A549 (cell line): Measurements from ENCODE around the gene FHIT. TPM values are rescaled to one million over a fixed set of nuclear protein-coding genes. Genes with fewer than 3 reads are reported as not detected.
A peak's percentile ranks its signal among the peaks of the same experiment; 100 is the strongest.

Experiments
- ATAC-seq, 2 experiments: fragments of 200-7000 bp in 1 of 2; fragments of >200 bp in 1 of 2; cut with Nextera tagmentation in 1 of 2; cut with Tn5 transposase in 1 of 2; 3 replicates each; pipeline versions ENCODE4 v1.8.0 to v1.9.1; 2018 to 2020; ENCODE audit warnings: mild to moderate bottlenecking in 1 of 2, moderate library complexity in 1 of 2
- CTCF ChIA-PET: fragments of 300-600 bp; sonication (Branson Sonifier 250); formaldehyde crosslinking; extraction: SDS; loops from one replicate; lab custom pipeline; 2021; ENCODE audit warnings: antibody characterized with exemption, inconsistent platforms; lab: Yijun Ruan, JAX
- POLR2A ChIA-PET: fragments of 350-600 bp; formaldehyde crosslinking; extraction: SDS; loops from one replicate; lab custom pipeline; 2021; ENCODE audit warnings: antibody characterized with exemption, inconsistent platforms; lab: Yijun Ruan, JAX
- DNase-seq, 2 experiments: peaks; one replicate each; pipeline versions ENCODE4 v3.0.0 to v3.0.0-alpha.2; 2011 to 2016; ENCODE audit warnings: low read depth in 1 of 2, low spot score in 1 of 2
- FAIRE-seq: peaks from 2 replicates; lab custom pipeline; 2011; peaks lifted over from hg19 to GRCh38; lab: Jason Lieb, UNC
- H3K27ac ChIP-seq, 2 experiments: fragments of >200 bp; sonication (Bioruptor Twin); formaldehyde crosslinking; 3 replicates each; pipeline ENCODE4 v1.5.1; 2016 to 2017
- H3K4me1 ChIP-seq: fragments of >200 bp; sonication (Bioruptor Twin); formaldehyde crosslinking; 3 replicates; pipeline ENCODE4 v1.6.1; 2016
- H3K4me2 ChIP-seq: fragments of >200 bp; sonication (Bioruptor Twin); formaldehyde crosslinking; 3 replicates; pipeline ENCODE4 v1.6.1; 2016
- H3K4me3 ChIP-seq: fragments of >200 bp; sonication (Bioruptor Twin); formaldehyde crosslinking; 3 replicates; pipeline ENCODE4 v1.5.1; 2016
- H3K9me3 ChIP-seq: fragments of >200 bp; sonication (Bioruptor Twin); formaldehyde crosslinking; 3 replicates; pipeline ENCODE4 v1.6.1; 2016
- ATOH8 ChIP-seq: fragments of 250-450 bp; sonication (Bioruptor Pico); IDR thresholded peaks from 2 replicates; pipeline ENCODE4 v1.5.0; 2020; ENCODE audit warnings: low read depth, mild to moderate bottlenecking, moderate library complexity
- BCL3 ChIP-seq: fragments of >200 bp; sonication (Bioruptor Twin); formaldehyde crosslinking; IDR thresholded peaks from 3 replicates; pipeline ENCODE4 v1.6.1; 2016
- CEBPB ChIP-seq, 2 experiments: fragments of >200 bp in 1 of 2; sonication (Bioruptor Twin) in 1 of 2; formaldehyde crosslinking in 1 of 2; IDR thresholded peaks; 2 replicates each; pipeline ENCODE4 v1.6.1; 2012 to 2016
- EHF ChIP-seq: fragments of 250-450 bp; sonication (Bioruptor Pico); IDR thresholded peaks from 2 replicates; pipeline ENCODE4 v1.5.0; 2020; ENCODE audit warnings: mild to moderate bottlenecking
- EP300 ChIP-seq, 2 experiments: fragments of >200 bp; sonication (Bioruptor Twin); formaldehyde crosslinking; IDR thresholded peaks; 2 replicates in 1 of 2; 3 replicates in 1 of 2; pipeline ENCODE4 v1.6.1; 2016 to 2017
- ESRRA ChIP-seq: fragments of 150-350 bp; IDR thresholded peaks from 2 replicates; pipeline ENCODE4 v1.6.1; 2014; ENCODE audit warnings: mild to moderate bottlenecking, low read length, borderline replicate concordance
- GATA3 ChIP-seq: IDR thresholded peaks from 2 replicates; pipeline ENCODE4 v1.6.1; 2012; ENCODE audit warnings: borderline replicate concordance
- JUNB ChIP-seq: fragments of >200 bp; sonication (Bioruptor Twin); formaldehyde crosslinking; IDR thresholded peaks from 2 replicates; pipeline ENCODE4 v1.6.1; 2016
- KDM5A ChIP-seq: fragments of 200-600 bp; sonication (generic); IDR thresholded peaks from 2 replicates; pipeline ENCODE4 v1.6.1; 2016; ENCODE audit warnings: antibody characterized with exemption, mild to moderate bottlenecking
- MYC ChIP-seq: IDR thresholded peaks from 2 replicates; pipeline ENCODE4 v1.6.1; 2012; ENCODE audit warnings: mild to moderate bottlenecking, inconsistent platforms, low read length, improper control_type of control experiment, borderline replicate concordance
- NFE2L2 ChIP-seq: fragments of 150-350 bp; conservative IDR thresholded peaks from 2 replicates; pipeline ENCODE4 v1.6.1; 2014; ENCODE audit warnings: low read length
- RAD21 ChIP-seq, 2 experiments: fragments of >200 bp in 1 of 2; sonication (Bioruptor Twin) in 1 of 2; formaldehyde crosslinking in 1 of 2; IDR thresholded peaks in 1 of 2; conservative IDR thresholded peaks in 1 of 2; 2 replicates in 1 of 2; 3 replicates in 1 of 2; pipeline ENCODE4 v1.6.1; 2012 to 2018; ENCODE audit warnings: inconsistent platforms in 1 of 2
- RARB ChIP-seq: fragments of 250-450 bp; sonication (Bioruptor Pico); IDR thresholded peaks from 2 replicates; pipeline ENCODE4 v1.8.0; 2021; ENCODE audit warnings: mild to moderate bottlenecking, moderate library complexity
- REST ChIP-seq: fragments of 200-600 bp; sonication (generic); IDR thresholded peaks from 2 replicates; pipeline ENCODE4 v1.6.1; 2016; ENCODE audit warnings: antibody characterized with exemption, mild to moderate bottlenecking, moderate library complexity
- SMC3 ChIP-seq: fragments of >200 bp; sonication (Bioruptor Twin); formaldehyde crosslinking; IDR thresholded peaks from 3 replicates; pipeline ENCODE4 v1.6.1; 2018; ENCODE audit warnings: inconsistent platforms
- ZC3H11A ChIP-seq: fragments of 450-650 bp; IDR thresholded peaks from 2 replicates; pipeline ENCODE4 v1.6.1; 2014; ENCODE audit warnings: antibody characterized with exemption, mild to moderate bottlenecking
- ZFP36 ChIP-seq: fragments of 450-650 bp; IDR thresholded peaks from 2 replicates; pipeline ENCODE4 v1.6.1; 2014; ENCODE audit warnings: borderline replicate concordance; ENCODE audit not compliant: partially characterized antibody
- ZSCAN20 ChIP-seq: fragments of 250-450 bp; sonication (Bioruptor Pico); IDR thresholded peaks from 2 replicates; pipeline ENCODE4 v1.8.0; 2022; ENCODE audit warnings: mild to moderate bottlenecking, moderate library complexity
- WGBS: methylation state at CpG from one replicate; pipeline ENCODE4 v1.1.6; 2017; ENCODE audit errors: missing lambda C conversion rate; 5-methylcytosine and 5-hydroxymethylcytosine counted together
- polyA plus RNA-seq, 4 experiments: library from polyadenylated mRNA; depleted of rRNA in 3 of 4; stranded (reverse); fragments of >200 nt; fragmentation: RNase III in 1 of 4; extraction: RNeasy Plus Mini Kit Qiagen cat#74134 plus additional on column Dnase treatment in 1 of 4; gene quantifications; 2 replicates in 3 of 4; 3 replicates in 1 of 4; pipeline ENCODE4 v1.2.3, GENCODE V29; 2011 to 2017
- TF ChIP-seq, protein P1 (sequence below): fragments of >200 bp; sonication (Bioruptor Twin); formaldehyde crosslinking; IDR thresholded peaks from 2 replicates; pipeline ENCODE4 v1.6.1; 2016
- TF ChIP-seq, protein P2 (sequence below): fragments of >200 bp; sonication (Bioruptor Twin); formaldehyde crosslinking; IDR thresholded peaks from 3 replicates; pipeline ENCODE4 v1.5.1; 2016
- TF ChIP-seq, protein P3 (sequence below): fragments of 250-450 bp; sonication (Bioruptor Pico); IDR thresholded peaks from 2 replicates; pipeline ENCODE4 v1.5.0; 2021; ENCODE audit warnings: mild to moderate bottlenecking, moderate library complexity, borderline replicate concordance

FHIT gene
- polyA plus RNA-seq, 2 of the 4 experiments (the other 2 are of a cell fraction): 0.76 to 0.92 TPM

DNA sequence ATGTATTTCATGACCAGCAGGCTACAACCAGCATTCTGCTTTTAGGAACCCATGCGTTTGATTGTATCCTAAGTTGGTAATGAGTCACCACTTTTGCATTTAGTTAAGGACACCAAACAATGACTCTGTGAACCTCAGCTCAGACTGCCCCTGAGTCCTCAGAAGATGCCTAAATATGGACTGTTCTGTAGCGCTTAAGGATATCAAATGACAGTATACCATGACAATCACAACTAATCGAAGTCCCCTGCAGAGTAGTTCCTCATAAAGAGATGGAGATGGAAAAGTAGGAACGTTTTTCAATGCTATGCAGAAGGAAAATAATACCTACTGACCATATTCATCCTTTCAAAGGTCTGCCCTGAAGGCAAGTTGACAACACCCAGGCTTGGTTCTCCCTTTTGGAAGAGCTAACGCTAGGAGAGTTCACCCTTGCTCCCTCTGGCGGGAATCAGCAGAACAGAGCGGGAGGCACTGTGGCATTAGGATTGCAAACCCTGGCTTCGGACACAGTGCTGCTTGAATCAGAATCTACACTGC is 508.6 kb downstream of the FHIT start:
- no peak overlapping the region for H3K4me3 ChIP-seq
- H3K4me1 ChIP-seq: no peaks in the 10 kb centered on the region
- H3K9me3 ChIP-seq: no peaks in the 10 kb centered on the region
- no peak overlapping the region for H3K4me2 ChIP-seq
- ATAC-seq: peak in 1 of 2 experiments; percentile 66; a peak in 2 of 6 replicates
- CTCF ChIA-PET: interaction anchor here (1.0 kb wide), 1 partner anchor 1530 kb away, joined by 3 read pairs; no protein-coding TSS in a partner anchor
- DNase-seq: peak; percentile 3 to 9
- H3K27ac ChIP-seq: no peak overlapping the region
- POLR2A ChIA-PET: no interaction called here
- no peak for FAIRE-seq
- WGBS: 8% methylated on average over 4 of the region's 8 CpGs
- TF ChIP-seq RAD21 (conservative IDR thresholded peaks at IDR 0.05 in 1 of 2, IDR thresholded peaks at IDR 0.05 in 1 of 2): no peak
- no peak for TF ChIP-seq EP300 (IDR thresholded peaks at IDR 0.05)
- no peak for TF ChIP-seq NFE2L2
- TF ChIP-seq KDM5A: no peak
- no peak for TF ChIP-seq CEBPB (IDR thresholded peaks at IDR 0.05)
- no peak for TF ChIP-seq ATOH8 (CRISPR knock-in tag)
- no peak for TF ChIP-seq ZC3H11A
- no peak for TF ChIP-seq ZFP36
- no peak for TF ChIP-seq REST
- TF ChIP-seq, protein P1, sequence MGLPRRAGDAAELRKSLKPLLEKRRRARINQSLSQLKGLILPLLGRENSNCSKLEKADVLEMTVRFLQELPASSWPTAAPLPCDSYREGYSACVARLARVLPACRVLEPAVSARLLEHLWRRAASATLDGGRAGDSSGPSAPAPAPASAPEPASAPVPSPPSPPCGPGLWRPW: no peak
- no peak for TF ChIP-seq GATA3

GRCh38 chr3:60737633-60738399 is 513.4 kb downstream of the FHIT start:
- H3K27ac ChIP-seq: no peak overlapping the region
- no peak overlapping the region for H3K4me3 ChIP-seq
- H3K4me2 ChIP-seq: no peak overlapping the region
- CTCF ChIA-PET: no interaction called here
- WGBS: 36% methylated on average over 8 of the region's 8 CpGs
- H3K4me1 ChIP-seq: no peaks in the 10 kb centered on the region
- POLR2A ChIA-PET: no interaction called here
- H3K9me3 ChIP-seq: no peaks in the 10 kb centered on the region
- FAIRE-seq (no peak), ATAC-seq (no peak), DNase-seq (no peak)
- TF ChIP-seq MYC (no peak), BCL3 (no peak), RAD21 (conservative IDR thresholded peaks at IDR 0.05 in 1 of 2, IDR thresholded peaks at IDR 0.05 in 1 of 2) (no peak), NFE2L2 (no peak), ZSCAN20 (CRISPR knock-in tag) (no peak), RARB (no peak), EHF (CRISPR knock-in tag) (no peak), JUNB (no peak), ESRRA (no peak), SMC3 (no peak)
- TF ChIP-seq, protein P1: no peak
- TF ChIP-seq, protein P2, sequence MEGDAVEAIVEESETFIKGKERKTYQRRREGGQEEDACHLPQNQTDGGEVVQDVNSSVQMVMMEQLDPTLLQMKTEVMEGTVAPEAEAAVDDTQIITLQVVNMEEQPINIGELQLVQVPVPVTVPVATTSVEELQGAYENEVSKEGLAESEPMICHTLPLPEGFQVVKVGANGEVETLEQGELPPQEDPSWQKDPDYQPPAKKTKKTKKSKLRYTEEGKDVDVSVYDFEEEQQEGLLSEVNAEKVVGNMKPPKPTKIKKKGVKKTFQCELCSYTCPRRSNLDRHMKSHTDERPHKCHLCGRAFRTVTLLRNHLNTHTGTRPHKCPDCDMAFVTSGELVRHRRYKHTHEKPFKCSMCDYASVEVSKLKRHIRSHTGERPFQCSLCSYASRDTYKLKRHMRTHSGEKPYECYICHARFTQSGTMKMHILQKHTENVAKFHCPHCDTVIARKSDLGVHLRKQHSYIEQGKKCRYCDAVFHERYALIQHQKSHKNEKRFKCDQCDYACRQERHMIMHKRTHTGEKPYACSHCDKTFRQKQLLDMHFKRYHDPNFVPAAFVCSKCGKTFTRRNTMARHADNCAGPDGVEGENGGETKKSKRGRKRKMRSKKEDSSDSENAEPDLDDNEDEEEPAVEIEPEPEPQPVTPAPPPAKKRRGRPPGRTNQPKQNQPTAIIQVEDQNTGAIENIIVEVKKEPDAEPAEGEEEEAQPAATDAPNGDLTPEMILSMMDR: no peak
- TF ChIP-seq, protein P3, sequence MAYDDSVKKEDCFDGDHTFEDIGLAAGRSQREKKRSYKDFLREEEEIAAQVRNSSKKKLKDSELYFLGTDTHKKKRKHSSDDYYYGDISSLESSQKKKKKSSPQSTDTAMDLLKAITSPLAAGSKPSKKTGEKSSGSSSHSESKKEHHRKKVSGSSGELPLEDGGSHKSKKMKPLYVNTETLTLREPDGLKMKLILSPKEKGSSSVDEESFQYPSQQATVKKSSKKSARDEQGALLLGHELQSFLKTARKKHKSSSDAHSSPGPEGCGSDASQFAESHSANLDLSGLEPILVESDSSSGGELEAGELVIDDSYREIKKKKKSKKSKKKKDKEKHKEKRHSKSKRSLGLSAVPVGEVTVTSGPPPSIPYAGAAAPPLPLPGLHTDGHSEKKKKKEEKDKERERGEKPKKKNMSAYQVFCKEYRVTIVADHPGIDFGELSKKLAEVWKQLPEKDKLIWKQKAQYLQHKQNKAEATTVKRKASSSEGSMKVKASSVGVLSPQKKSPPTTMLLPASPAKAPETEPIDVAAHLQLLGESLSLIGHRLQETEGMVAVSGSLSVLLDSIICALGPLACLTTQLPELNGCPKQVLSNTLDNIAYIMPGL (CRISPR knock-in tag): no peak
